Measurements from ENCODE around the gene CTCF. TPM values are rescaled to one million over a fixed set of nuclear protein-coding genes. Genes with fewer than 3 reads are reported as not detected.

CTCF gene
- total and polyA plus RNA-seq, 2 experiments from 2014 or later, result 64.5 to 72.3 TPM

GRCh38 chr16:67652578-67653127 lies 90.3 kb downstream of the CTCF start:
- Mint-ChIP-seq H3K9me3 (no peaks in the 10 kb centered on the region), H3K27ac (no peak overlapping the region), H3K36me3 (ENCODE audit: low read depth) (peaks cover 9% of the 10 kb centered on the region; the same call in 1 of the 3 replicates), H3K27me3 (ENCODE audit: insufficient read depth, low read depth, poor library complexity) (peaks cover 66% of the 10 kb centered on the region), H3K4me3 (no peak overlapping the region; the same call in 2 of the 3 replicates), H3K4me1 (peaks cover 13% of the 10 kb centered on the region)
- Histone ChIP-seq H3K27ac (ENCODE audit: low read depth) (no peak overlapping the region), H3K9me2 (ENCODE audit: insufficient read depth) (no peaks in the 10 kb centered on the region), H3K36me3 (ENCODE audit: insufficient read depth) (no peaks in the 10 kb centered on the region), H3K4me2 (peak overlapping the region; percentile 87; the same call in 1 of the 2 replicates), H3K4me3 (peak overlapping the region; percentile 69), H3K4me1 (ENCODE audit: insufficient read depth) (no peaks in the 10 kb centered on the region; the same call in 1 of the 2 replicates), H2AFZ (no peak overlapping the region), H3K79me2 (replicated peaks; ENCODE audit: insufficient read depth) (no peaks in the 10 kb centered on the region), H3F3A (replicated peaks; ENCODE audit: low read depth) (peaks cover 6% of the 10 kb centered on the region; the same call in 1 of the 2 replicates), H4K20me1 (replicated peaks; ENCODE audit: insufficient read depth) (no peaks in the 10 kb centered on the region; the same call in 1 of the 2 replicates), H3K27me3 (ENCODE audit: insufficient read depth) (peaks cover 62% of the 10 kb centered on the region)
- ATAC-seq (peak; percentile 17), DNase-seq (ENCODE audit: low spot score) (peak; percentile 80)
- peak; percentile 75 for TF ChIP-seq REST (IDR thresholded peaks at IDR 0.05; ENCODE audit: unreplicated experiment)
- TF ChIP-seq STAT1 (IDR thresholded peaks at IDR 0.05; ENCODE audit: unreplicated experiment), result no peak

- H3K79me2 ChIP-seq (replicated peaks; ENCODE audit: insufficient read depth), result no peaks in the 10 kb centered on the region
- peaks cover 6% of the 10 kb centered on the region; the same call in 1 of the 2 replicates for H3F3A ChIP-seq (replicated peaks; ENCODE audit: low read depth)
- DNase-seq (ENCODE audit: low spot score) (no peak), ATAC-seq (peak; percentile 29)
- no peaks in the 10 kb centered on the region for H3K36me3 ChIP-seq (ENCODE audit: insufficient read depth)
- H3K27ac Mint-ChIP-seq, result no peak overlapping the region
- peak overlapping the region; percentile 77 for H3K4me3 Mint-ChIP-seq
- H3K4me1 ChIP-seq (ENCODE audit: insufficient read depth), result no peaks in the 10 kb centered on the region; the same call in 1 of the 2 replicates
- H3K4me1 Mint-ChIP-seq, result peaks cover 13% of the 10 kb centered on the region
- H3K9me3 Mint-ChIP-seq, result no peaks in the 10 kb centered on the region
- H3K36me3 Mint-ChIP-seq (ENCODE audit: low read depth), result peaks cover 9% of the 10 kb centered on the region; the same call in 1 of the 3 replicates
- peaks cover 56% of the 10 kb centered on the region for H3K27me3 ChIP-seq (ENCODE audit: insufficient read depth)
- peak overlapping the region; percentile 69 for H3K4me3 ChIP-seq
- no peaks in the 10 kb centered on the region; the same call in 1 of the 2 replicates for H4K20me1 ChIP-seq (replicated peaks; ENCODE audit: insufficient read depth)
- TF ChIP-seq EZH2 (IDR thresholded peaks at IDR 0.05; ENCODE audit: low read depth, unreplicated experiment), result no peak
- peak; percentile 29 to 37; a peak in 3 of 4 replicates for TF ChIP-seq CTCF (conservative IDR thresholded peaks at IDR 0.05; ENCODE audit: low read depth in 2 of 2)
- peaks cover 65% of the 10 kb centered on the region for H3K27me3 Mint-ChIP-seq (ENCODE audit: insufficient read depth, low read depth, poor library complexity)
- H3K4me2 ChIP-seq, result peak overlapping the region; percentile 87
- H3K27ac ChIP-seq (ENCODE audit: low read depth), result no peak overlapping the region
- H3K9me2 ChIP-seq (ENCODE audit: insufficient read depth), result no peaks in the 10 kb centered on the region
- H2AFZ ChIP-seq, result no peak overlapping the region
These were observed 90.9 kb downstream of the CTCF start for GRCh38 chr16:67653128-67653788.
